Suprapubic skin (tissue), 4 donors: ENCODE data around the gene KIR3DL3.
"Not testable (repeated sequence)": the region's sequence is repeated elsewhere in the genome, so short reads cannot be mapped to it uniquely, and the experiment has no call there.

Source experiments
- EP300 ChIP-seq: sonication (generic); formaldehyde crosslinking; IDR thresholded peaks from one replicate; pipeline ENCODE4 v1.6.1; 2017; ENCODE audit warnings: antibody characterized with exemption
- POLR2A ChIP-seq, 2 donors: fragments of 450-650 bp; IDR thresholded peaks; one replicate each; pipeline ENCODE4 v1.6.1; 2017; ENCODE audit warnings: antibody characterized with exemption in 2 of 2, mild to moderate bottlenecking in 2 of 2, moderate library complexity in 2 of 2
- POLR2AphosphoS5 ChIP-seq, 3 donors: sonication (generic); formaldehyde crosslinking; IDR thresholded peaks; one replicate each; pipeline ENCODE4 v1.6.1; 2017; ENCODE audit warnings: antibody characterized with exemption in 3 of 3
- TF ChIP-seq, protein P1 (sequence below), 2 donors: fragments of 200-600 bp in 1 of 2; fragments of 450-650 bp in 1 of 2; sonication (generic) in 1 of 2; IDR thresholded peaks; one replicate each; pipeline ENCODE4 v1.5.1; 2016 to 2019; ENCODE audit warnings: antibody characterized with exemption in 2 of 2, mild to moderate bottlenecking in 1 of 2, moderate library complexity in 1 of 2

- TF ChIP-seq, protein P1, sequence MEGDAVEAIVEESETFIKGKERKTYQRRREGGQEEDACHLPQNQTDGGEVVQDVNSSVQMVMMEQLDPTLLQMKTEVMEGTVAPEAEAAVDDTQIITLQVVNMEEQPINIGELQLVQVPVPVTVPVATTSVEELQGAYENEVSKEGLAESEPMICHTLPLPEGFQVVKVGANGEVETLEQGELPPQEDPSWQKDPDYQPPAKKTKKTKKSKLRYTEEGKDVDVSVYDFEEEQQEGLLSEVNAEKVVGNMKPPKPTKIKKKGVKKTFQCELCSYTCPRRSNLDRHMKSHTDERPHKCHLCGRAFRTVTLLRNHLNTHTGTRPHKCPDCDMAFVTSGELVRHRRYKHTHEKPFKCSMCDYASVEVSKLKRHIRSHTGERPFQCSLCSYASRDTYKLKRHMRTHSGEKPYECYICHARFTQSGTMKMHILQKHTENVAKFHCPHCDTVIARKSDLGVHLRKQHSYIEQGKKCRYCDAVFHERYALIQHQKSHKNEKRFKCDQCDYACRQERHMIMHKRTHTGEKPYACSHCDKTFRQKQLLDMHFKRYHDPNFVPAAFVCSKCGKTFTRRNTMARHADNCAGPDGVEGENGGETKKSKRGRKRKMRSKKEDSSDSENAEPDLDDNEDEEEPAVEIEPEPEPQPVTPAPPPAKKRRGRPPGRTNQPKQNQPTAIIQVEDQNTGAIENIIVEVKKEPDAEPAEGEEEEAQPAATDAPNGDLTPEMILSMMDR (IDR thresholded peaks at IDR 0.05) = not testable (repeated sequence)
- TF ChIP-seq POLR2A (IDR thresholded peaks at IDR 0.05); EP300; POLR2AphosphoS5 (IDR thresholded peaks at IDR 0.05): not testable (repeated sequence)
These were observed 26.5 kb upstream of the KIR3DL3 start for GRCh38 chr19:54697716-54698115.
